Fibroblast of peridontal ligament (primary cell): ENCODE measurements around the gene ADAM29.
"Not testable (repeated sequence)": the region's sequence is repeated elsewhere in the genome, so short reads cannot be mapped to it uniquely, and the experiment has no call there.

Experiments
- DNase-seq: peaks from one replicate; pipeline ENCODE4 v3.0.0-alpha.2; 2010; ENCODE audit errors: extremely low read depth

Gene ADAM29

GRCh38 chr4:174948826-174949225 lies 30.7 kb downstream of the ADAM29 start:
- DNase-seq: no peak

- no peak for DNase-seq
Measured at GRCh38 chr4:174972911-174973310, 54.8 kb downstream of the ADAM29 start.

- no peak for DNase-seq
Measured at GRCh38 chr4:174973336-174973735, 55.2 kb downstream of the ADAM29 start.

DNA sequence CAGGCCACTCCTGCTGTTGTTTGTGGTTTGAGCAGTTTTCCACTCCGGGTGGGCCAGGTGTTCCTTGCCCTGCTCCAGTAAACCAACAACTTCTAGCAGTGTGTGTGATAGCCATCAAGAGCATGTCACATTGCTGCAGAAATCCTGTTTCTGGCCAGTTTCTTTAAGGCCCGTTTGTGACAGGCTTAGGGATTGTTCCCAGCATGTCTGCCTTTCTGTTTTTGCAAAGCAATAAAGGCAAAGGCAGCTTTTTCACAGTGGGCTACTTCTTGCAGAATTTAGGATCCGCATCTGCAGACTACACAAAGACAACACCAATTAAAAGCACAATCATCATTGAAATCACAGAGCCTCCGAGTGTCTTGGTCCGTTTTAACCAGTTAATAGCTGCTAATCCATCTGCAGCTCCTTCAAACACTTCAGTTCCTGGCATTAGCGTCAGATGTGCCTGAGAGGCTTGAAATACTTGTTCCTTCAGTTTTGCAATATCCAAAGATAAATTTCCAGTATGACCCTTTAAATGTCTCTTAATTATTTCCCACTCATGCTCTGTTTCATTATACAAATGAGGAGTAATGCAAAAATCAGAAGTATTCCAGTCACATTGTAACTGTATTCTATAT lies 65.1 kb downstream of the ADAM29 start:
- no peak for DNase-seq

DNA sequence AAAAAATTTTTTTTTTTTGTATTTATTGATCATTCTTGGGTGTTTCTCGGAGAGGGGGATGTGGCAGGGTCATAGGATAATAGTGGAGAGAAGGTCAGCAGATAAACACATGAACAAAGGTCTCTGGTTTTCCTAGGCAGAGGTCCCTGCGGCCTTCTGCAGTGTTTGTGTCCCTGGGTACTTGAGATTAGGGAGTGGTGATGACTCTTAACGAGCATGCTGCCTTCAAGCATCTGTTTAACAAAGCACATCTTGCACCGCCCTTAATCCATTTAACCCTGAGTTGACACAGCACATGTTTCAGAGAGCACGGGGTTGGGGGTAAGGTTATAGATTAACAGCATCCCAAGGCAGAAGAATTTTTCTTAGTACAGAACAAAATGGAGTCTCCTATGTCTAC lies 65.7 kb downstream of the ADAM29 start:
- not testable (repeated sequence) for DNase-seq

DNA sequence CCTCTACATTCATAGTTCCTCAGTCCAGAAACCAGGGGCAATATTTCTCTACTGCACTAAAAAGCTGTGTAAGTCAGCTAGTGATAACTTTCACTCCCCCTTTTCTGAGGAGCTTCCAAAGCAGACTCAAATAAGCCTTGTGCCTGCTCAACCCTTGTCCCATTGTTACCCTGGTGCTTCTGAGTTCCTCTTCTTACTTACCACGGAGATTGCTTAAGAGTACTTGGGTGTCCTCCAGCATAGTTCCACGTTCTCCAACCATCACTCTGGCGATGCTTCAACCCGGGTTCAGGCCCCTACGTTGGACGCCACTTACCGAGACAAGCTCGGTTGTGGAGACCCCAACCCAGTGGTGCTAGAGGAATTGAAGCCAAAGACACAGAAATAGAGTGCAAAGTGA lies 71.6 kb downstream of the ADAM29 start:
- no peak for DNase-seq

DNA sequence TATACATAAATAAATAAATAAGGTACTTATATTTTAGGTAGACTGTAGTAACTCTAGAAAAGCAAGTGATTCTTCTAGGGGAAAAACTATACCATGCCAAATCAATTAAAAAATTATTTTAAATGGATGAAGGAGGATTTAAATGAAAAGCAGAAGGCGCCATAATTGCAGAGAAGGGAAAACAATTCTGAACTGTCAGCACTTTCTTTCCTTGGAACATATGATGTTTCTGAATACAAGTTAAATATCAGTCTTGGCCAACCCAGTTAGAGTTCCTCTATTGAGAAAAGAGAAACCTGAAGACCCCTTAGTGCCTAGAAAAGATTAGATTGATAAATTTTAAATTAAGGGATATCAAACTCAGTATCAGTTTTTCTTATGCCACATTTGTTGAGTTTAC lies 75.8 kb downstream of the ADAM29 start:
- DNase-seq: no peak

DNA sequence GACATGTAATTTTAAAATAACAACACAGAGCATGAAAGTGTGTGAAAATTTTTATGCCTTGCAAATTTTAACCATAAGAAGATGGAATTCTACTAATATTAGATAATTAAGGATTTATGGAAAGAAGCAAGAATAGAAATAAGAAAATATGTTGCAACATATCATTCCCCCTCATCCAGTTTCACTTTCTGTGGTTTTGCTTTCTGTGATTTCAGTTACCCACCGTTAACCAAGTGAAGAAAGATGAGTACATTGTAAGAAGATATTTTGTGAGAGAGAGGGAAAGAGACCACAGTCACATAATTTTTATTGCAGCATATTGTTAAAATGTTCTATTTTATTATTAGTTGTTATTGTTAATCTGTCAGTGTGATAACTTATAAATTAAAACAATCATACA lies 77.9 kb downstream of the ADAM29 start:
- no peak for DNase-seq

DNA sequence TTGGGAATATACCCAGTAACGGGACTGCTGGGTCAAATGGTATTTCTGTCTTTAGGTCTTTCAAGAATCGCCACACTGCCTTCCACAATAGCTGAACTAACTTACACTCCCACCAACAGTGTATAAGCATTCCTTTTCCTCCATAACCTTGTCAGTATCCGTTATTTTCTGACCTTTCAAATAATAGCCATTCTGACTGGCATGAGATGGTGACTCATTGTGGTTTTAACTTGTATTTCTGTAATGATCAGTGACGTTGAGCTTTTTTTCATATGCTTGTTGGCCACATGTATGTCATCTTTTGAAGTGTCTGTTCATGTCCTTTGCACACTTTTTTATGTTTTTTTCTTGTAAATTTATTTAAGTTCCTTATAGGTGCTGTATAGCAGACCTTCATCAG lies 81.2 kb downstream of the ADAM29 start:
- peak; percentile 23 for DNase-seq

DNA sequence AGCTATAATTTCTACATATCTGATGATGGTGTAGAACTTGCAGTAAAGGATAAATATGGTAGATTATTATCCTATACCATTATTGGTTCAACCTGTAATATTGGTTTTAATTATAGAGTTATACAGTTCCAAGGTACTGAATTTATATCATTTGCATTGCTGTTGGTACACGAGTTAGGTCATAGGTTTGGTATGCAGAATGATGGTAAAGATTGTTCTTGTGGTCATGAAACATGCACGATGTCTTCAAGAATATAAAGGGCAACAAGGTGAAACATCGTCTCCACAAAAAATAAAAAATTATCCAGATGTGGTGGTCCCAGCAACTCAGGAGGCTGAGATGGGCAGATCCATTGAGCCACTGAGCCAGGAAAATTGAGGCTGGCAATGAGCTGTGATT lies 99.6 kb downstream of the ADAM29 start:
- DNase-seq: no peak

GRCh38 chr4:175019447-175019846 lies 101.3 kb downstream of the ADAM29 start:
- not testable (repeated sequence) for DNase-seq
